Neuronal stem cell (in vitro differentiated cells): ENCODE data around the gene FBXO47.
A peak's percentile ranks its signal among the peaks of the same experiment; 100 is the strongest.

Experiments
- DNase-seq: peaks from one replicate; pipeline ENCODE4 v3.0.0-alpha.2; 2013; ENCODE audit warnings: low spot score
- H2AFZ ChIP-seq: one replicate; pipeline ENCODE4 v1.6.1; 2013; ENCODE audit warnings: mild to moderate bottlenecking, low read length, inconsistent platforms
- H2AK5ac ChIP-seq: 2 replicates; pipeline ENCODE4 v1.6.1; 2013; ENCODE audit warnings: low read depth, mild to moderate bottlenecking, inconsistent platforms, low read length, moderate library complexity, mixed read lengths
- H2BK120ac ChIP-seq: 2 replicates; pipeline ENCODE4 v1.6.1; 2013; ENCODE audit warnings: low read depth, mild to moderate bottlenecking, inconsistent platforms, low read length, moderate library complexity, mixed read lengths
- H2BK12ac ChIP-seq: one replicate; pipeline ENCODE4 v1.6.1; 2013; ENCODE audit warnings: low read length, inconsistent platforms
- H2BK15ac ChIP-seq: 2 replicates; pipeline ENCODE4 v1.6.1; 2013; ENCODE audit warnings: mild to moderate bottlenecking, low read length, inconsistent platforms, mixed read lengths
- H2BK5ac ChIP-seq: one replicate; pipeline ENCODE4 v1.6.1; 2013; ENCODE audit warnings: inconsistent platforms, mild to moderate bottlenecking, low read length, moderate library complexity
- H3K14ac ChIP-seq: one replicate; pipeline ENCODE4 v1.6.1; 2013; ENCODE audit warnings: low read length, inconsistent platforms
- H3K18ac ChIP-seq: 2 replicates; pipeline ENCODE4 v1.6.1; 2013; ENCODE audit warnings: low read length, inconsistent platforms
- H3K23ac ChIP-seq: 2 replicates; pipeline ENCODE4 v1.6.1; 2013; ENCODE audit warnings: low read depth, mild to moderate bottlenecking, mixed read lengths, low read length, inconsistent platforms; ENCODE audit not compliant: poor library complexity
- H3K27ac ChIP-seq: replicated peaks from 3 replicates; pipeline ENCODE4 v1.5.1; 2013; ENCODE audit warnings: low read length, inconsistent platforms
- H3K27me3 ChIP-seq, 3 experiments: 2 replicates each; pipeline ENCODE4 v1.6.1; 2013; ENCODE audit warnings: low read length in 3 of 3, mild to moderate bottlenecking in 2 of 3, inconsistent platforms in 1 of 3, low read depth in 1 of 3, mixed read lengths in 1 of 3, moderate library complexity in 1 of 3; ENCODE audit not compliant: control insufficient read depth in 3 of 3, insufficient read depth in 3 of 3
- H3K36me3 ChIP-seq, 2 donors: replicated peaks in 1 of 2; 2 replicates each; pipeline ENCODE4 v1.6.1; 2013; ENCODE audit warnings: low read length in 2 of 2; ENCODE audit not compliant: control insufficient read depth in 2 of 2, insufficient read depth in 2 of 2
- H3K4ac ChIP-seq: 2 replicates; pipeline ENCODE4 v1.6.1; 2013; ENCODE audit warnings: inconsistent platforms, mild to moderate bottlenecking, low read length, moderate library complexity
- H3K4me1 ChIP-seq, 2 donors: 1 replicate in 1 of 2; 2 replicates in 1 of 2; pipeline ENCODE4 v1.6.1; 2013; ENCODE audit warnings: low read length in 2 of 2, low read depth in 1 of 2; ENCODE audit not compliant: control insufficient read depth in 2 of 2, insufficient read depth in 1 of 2
- H3K4me2 ChIP-seq: one replicate; pipeline ENCODE4 v1.6.1; 2013; ENCODE audit warnings: mild to moderate bottlenecking, low read length, inconsistent platforms; ENCODE audit not compliant: insufficient read depth, poor library complexity, severe bottlenecking
- H3K4me3 ChIP-seq, 2 donors: 2 replicates each; pipeline ENCODE4 v1.5.1; 2013; ENCODE audit warnings: low read length in 2 of 2, mild to moderate bottlenecking in 2 of 2, inconsistent platforms in 1 of 2, moderate library complexity in 1 of 2
- H3K79me1 ChIP-seq: one replicate; pipeline ENCODE4 v1.6.1; 2013; ENCODE audit warnings: low read depth, mild to moderate bottlenecking, inconsistent platforms, low read length, moderate library complexity
- H3K9ac ChIP-seq: one replicate; pipeline ENCODE4 v1.6.1; 2013; ENCODE audit warnings: mild to moderate bottlenecking, low read depth, low read length, inconsistent platforms; ENCODE audit not compliant: poor library complexity
- H3K9me3 ChIP-seq, 2 donors: replicated peaks in 1 of 2; 2 replicates each; pipeline versions ENCODE3 to v1.6.1; 2013; ENCODE audit warnings: low read length in 2 of 2, mild to moderate bottlenecking in 2 of 2, inconsistent platforms in 1 of 2, low read depth in 1 of 2, mixed read lengths in 1 of 2, moderate library complexity in 1 of 2; ENCODE audit not compliant: control insufficient read depth in 2 of 2, insufficient read depth in 1 of 2
- H4K8ac ChIP-seq: one replicate; pipeline ENCODE4 v1.6.1; 2013; ENCODE audit warnings: low read depth, mild to moderate bottlenecking, inconsistent platforms, low read length, moderate library complexity
- H4K91ac ChIP-seq: one replicate; pipeline ENCODE4 v1.6.1; 2013; ENCODE audit warnings: low read length, low read depth, mild to moderate bottlenecking, inconsistent platforms; ENCODE audit not compliant: poor library complexity
- WGBS, 2 donors: extraction: QIAGEN DNeasy Blood & Tissue Kit; methylation state at CpG; one replicate each; pipeline ENCODE4 v1.1.7; 2013; ENCODE audit warnings: missing lambda C conversion rate in 2 of 2, mixed read lengths in 1 of 2; ENCODE audit not compliant: insufficient read length in 2 of 2, insufficient replicate concordance in 1 of 2; ENCODE audit errors: extremely low coverage in 2 of 2; 5-methylcytosine and 5-hydroxymethylcytosine counted together

FBXO47 gene

GRCh38 chr17:39009581-39010001, 42.4 kb upstream of the FBXO47 start:
- DNase-seq = no peak
- Histone ChIP-seq H3K14ac (no peak overlapping the region), H2BK12ac (no peak overlapping the region), H2AK5ac (no peak overlapping the region), H3K79me1 (no peaks in the 10 kb centered on the region), H3K36me3 (no peaks in the 10 kb centered on the region), H3K27me3 (peaks cover 0 to 12% (median 0%) of the 10 kb centered on the region in 3 experiments), H2BK5ac (no peak overlapping the region), H4K91ac (no peak overlapping the region), H4K8ac (no peak overlapping the region), H2AFZ (no peak overlapping the region), H3K23ac (no peak overlapping the region), H3K4me1 (peaks cover 0 to 1% of the 10 kb centered on the region in 2 donors), H3K4me2 (no peak overlapping the region), H2BK15ac (no peak overlapping the region), H3K9ac (no peak overlapping the region), H3K27ac (no peak overlapping the region), H3K18ac (no peak overlapping the region), H2BK120ac (no peak overlapping the region), H3K4me3 (no peak overlapping the region), H3K4ac (no peak overlapping the region), H3K9me3 (peaks cover 3 to 4% of the 10 kb centered on the region in 2 donors)
- WGBS, 2 donors = no CpG with 5 or more reads among the region's 3 CpGs

GRCh38 chr17:39008633-39009032, 41.4 kb upstream of the FBXO47 start:
- Histone ChIP-seq H3K4me2 (no peak overlapping the region), H3K4ac (no peak overlapping the region)

GRCh38 chr17:39002991-39003715, 36.0 kb upstream of the FBXO47 start:
- no peak overlapping the region for H3K18ac ChIP-seq
- H2AFZ ChIP-seq = peak overlapping the region; percentile 70
- no peak overlapping the region for H2BK15ac ChIP-seq
- H2AK5ac ChIP-seq = no peak overlapping the region
- H3K14ac ChIP-seq = no peak overlapping the region
- no peak overlapping the region for H3K27ac ChIP-seq
- no CpG with 5 or more reads among the region's 16 CpGs for WGBS, 2 donors
- H3K79me1 ChIP-seq = no peaks in the 10 kb centered on the region
- H3K4ac ChIP-seq = no peak overlapping the region
- no peaks in the 10 kb centered on the region for H3K9me3 ChIP-seq
- no peak overlapping the region for H4K8ac ChIP-seq
- H2BK12ac ChIP-seq = no peak overlapping the region
- H3K9ac ChIP-seq = no peak overlapping the region
- H3K36me3 ChIP-seq = no peaks in the 10 kb centered on the region
- no peak for DNase-seq
- H3K27me3 ChIP-seq = peaks cover 0 to 3% (median 0%) of the 10 kb centered on the region in 3 experiments
- no peak overlapping the region for H3K4me3 ChIP-seq
- no peak overlapping the region for H2BK120ac ChIP-seq
- no peak overlapping the region for H4K91ac ChIP-seq
- H3K4me1 ChIP-seq = no peaks in the 10 kb centered on the region
- no peak overlapping the region for H2BK5ac ChIP-seq
- H3K4me2 ChIP-seq = no peak overlapping the region
- H3K23ac ChIP-seq = no peak overlapping the region

More at GRCh38 chr17:39008633-39009032, 41.4 kb upstream of the FBXO47 start:
- H3K4me1 ChIP-seq = peaks cover 0 to 1% of the 10 kb centered on the region in 2 donors
- no peak overlapping the region for H2BK12ac ChIP-seq
- no peak overlapping the region for H2BK15ac ChIP-seq
- H3K36me3 ChIP-seq = no peaks in the 10 kb centered on the region
- DNase-seq = no peak
- no peaks in the 10 kb centered on the region for H3K79me1 ChIP-seq
- no peak overlapping the region for H2AK5ac ChIP-seq
- no peak overlapping the region for H3K23ac ChIP-seq
- peaks cover 3 to 4% of the 10 kb centered on the region in 2 donors for H3K9me3 ChIP-seq
- WGBS, 2 donors = no CpG with 5 or more reads among the region's 2 CpGs
- no peak overlapping the region for H2BK120ac ChIP-seq
- no peak overlapping the region for H3K9ac ChIP-seq
- no peak overlapping the region for H2AFZ ChIP-seq
- no peak overlapping the region for H2BK5ac ChIP-seq
- no peak overlapping the region for H3K14ac ChIP-seq
- no peak overlapping the region for H4K8ac ChIP-seq
- H3K27me3 ChIP-seq = peaks cover 0 to 12% (median 0%) of the 10 kb centered on the region in 3 experiments
- H3K18ac ChIP-seq = no peak overlapping the region
- H4K91ac ChIP-seq = no peak overlapping the region
- no peak overlapping the region for H3K4me3 ChIP-seq
- no peak overlapping the region for H3K27ac ChIP-seq

GRCh38 chr17:39001703-39002637, 34.8 kb upstream of the FBXO47 start:
- H3K79me1 ChIP-seq = no peaks in the 10 kb centered on the region
- no peak overlapping the region for H3K27ac ChIP-seq
- no peaks in the 10 kb centered on the region for H3K36me3 ChIP-seq
- no CpG with 5 or more reads among the region's 9 CpGs for WGBS, 2 donors
- no peak overlapping the region for H2BK15ac ChIP-seq
- peak overlapping the region; percentile 31 for H2AFZ ChIP-seq
- H3K4me2 ChIP-seq = no peak overlapping the region
- H2AK5ac ChIP-seq = no peak overlapping the region
- no peak overlapping the region for H2BK12ac ChIP-seq
- DNase-seq = no peak
- no peak overlapping the region for H2BK120ac ChIP-seq
- H3K9me3 ChIP-seq = no peaks in the 10 kb centered on the region
- H3K27me3 ChIP-seq = peaks cover 0 to 3% (median 0%) of the 10 kb centered on the region in 3 experiments
- H4K91ac ChIP-seq = no peak overlapping the region
- H3K4ac ChIP-seq = no peak overlapping the region
- no peak overlapping the region for H4K8ac ChIP-seq
- no peak overlapping the region for H2BK5ac ChIP-seq
- no peak overlapping the region for H3K18ac ChIP-seq
- no peak overlapping the region for H3K14ac ChIP-seq
- H3K9ac ChIP-seq = no peak overlapping the region
- no peaks in the 10 kb centered on the region for H3K4me1 ChIP-seq
- H3K4me3 ChIP-seq = no peak overlapping the region
- H3K23ac ChIP-seq = no peak overlapping the region
